Measurements from ENCODE around the gene SURF2. TPM values are rescaled to one million over a fixed set of nuclear protein-coding genes. Genes with fewer than 3 reads are reported as not detected.
"Not testable (repeated sequence)": the region's sequence is repeated elsewhere in the genome, so short reads cannot be mapped to it uniquely, and the experiment has no call there.

Gene SURF2
- total RNA-seq, 3 donors from 2014 or later, result 8.7 to 15.0 (median 11.4) TPM

- Histone ChIP-seq H3K4me1 (ENCODE audit: low read depth) (peaks cover 16% of the 10 kb centered on the region), H3K36me3 (ENCODE audit: low read depth) (peaks cover 15% of the 10 kb centered on the region)
- intact Hi-C loops (cut with DNase I, micrococcal nuclease), result loop anchor here in 1 of 2 donors (10.0 kb wide), 1 partner anchor 145 kb away; no protein-coding TSS in a partner anchor
- not testable (repeated sequence) for H3K4me3 ChIP-seq, H3K9me3 ChIP-seq, ATAC-seq
- TF ChIP-seq CTCF (IDR thresholded peaks at IDR 0.05), result peak; percentile 64
- DNase-seq, result peak in 2 of 3 donors; percentile 49 to 69
These were observed 26.8 kb upstream of the SURF2 start for GRCh38 chr9:133329306-133330156.

GRCh38 chr9:133331221-133331620 lies 25.1 kb upstream of the SURF2 start:
- peaks cover 23% of the 10 kb centered on the region for H3K4me1 ChIP-seq (ENCODE audit: low read depth)
- DNase-seq (no peak), ATAC-seq (no peak)
- no peak overlapping the region for H3K4me3 ChIP-seq
- H3K36me3 ChIP-seq (ENCODE audit: low read depth), result peaks cover 15% of the 10 kb centered on the region
- no peak for TF ChIP-seq CTCF (IDR thresholded peaks at IDR 0.05)
- H3K9me3 ChIP-seq, result no peaks in the 10 kb centered on the region
- intact Hi-C loops (cut with DNase I, micrococcal nuclease), result no loop called here

- no peak for ATAC-seq
- no peak for TF ChIP-seq CTCF (IDR thresholded peaks at IDR 0.05)
- intact Hi-C loops (cut with DNase I, micrococcal nuclease), result no loop called here
These were observed 24.5 kb upstream of the SURF2 start for GRCh38 chr9:133331641-133332380.

GRCh38 chr9:133332381-133332730 lies 24.0 kb upstream of the SURF2 start:
- ATAC-seq, result no peak
- intact Hi-C loops (cut with DNase I, micrococcal nuclease), result no loop called here
- H3K4me1 ChIP-seq (ENCODE audit: low read depth), result peaks cover 27% of the 10 kb centered on the region
- H3K4me3 ChIP-seq, result no peak overlapping the region
- no peak for DNase-seq
- TF ChIP-seq CTCF (IDR thresholded peaks at IDR 0.05), result no peak
- no peaks in the 10 kb centered on the region for H3K9me3 ChIP-seq
- peaks cover 15% of the 10 kb centered on the region for H3K36me3 ChIP-seq (ENCODE audit: low read depth)

More at GRCh38 chr9:133331641-133332380, 24.5 kb upstream of the SURF2 start:
- Histone ChIP-seq H3K9me3 (no peaks in the 10 kb centered on the region), H3K36me3 (ENCODE audit: low read depth) (peaks cover 15% of the 10 kb centered on the region), H3K4me1 (ENCODE audit: low read depth) (peaks cover 27% of the 10 kb centered on the region), H3K4me3 (no peak overlapping the region)
- DNase-seq, result no peak

GRCh38 chr9:133333011-133333410 lies 23.3 kb upstream of the SURF2 start:
- TF ChIP-seq CTCF (IDR thresholded peaks at IDR 0.05), result no peak
- Histone ChIP-seq H3K4me3 (no peak overlapping the region), H3K4me1 (ENCODE audit: low read depth) (peaks cover 27% of the 10 kb centered on the region), H3K9me3 (no peaks in the 10 kb centered on the region), H3K36me3 (ENCODE audit: low read depth) (peaks cover 15% of the 10 kb centered on the region)
- ATAC-seq (no peak), DNase-seq (no peak)
- intact Hi-C loops (cut with DNase I, micrococcal nuclease), result no loop called here
